ENCODE data around the gene ST3GAL6. TPM values are rescaled to one million over a fixed set of nuclear protein-coding genes. Genes with fewer than 3 reads are reported as not detected.

The ST3GAL6 gene
- total and polyA plus RNA-seq, 10 of the 15 experiments (the other 5 are each of a cell fraction or from before 2014, with no cell fraction given), result 19.5 to 41.2 (median 37.4) TPM

- TF ChIP-seq HCFC1 (IDR thresholded peaks at IDR 0.05; ENCODE audit: low read length) (no peak), TCF12 (IDR thresholded peaks at IDR 0.05; ENCODE audit: low read depth, low read length) (no peak), MAX (IDR thresholded peaks at IDR 0.05; ENCODE audit: low read depth, low read length) (no peak), PKNOX1 (IDR thresholded peaks at IDR 0.05) (0 out of 2 replicates have a peak, but pooled peaks have one; percentile 18), RUNX3 (IDR thresholded peaks at IDR 0.05; ENCODE audit: low read length) (peak; percentile 42; the same call in 1 of the 2 replicates), CHD4 (IDR thresholded peaks at IDR 0.05) (no peak), JUNB (IDR thresholded peaks at IDR 0.05) (peak; percentile 26; the same call in 1 of the 2 replicates), STAT3 (IDR thresholded peaks at IDR 0.05; ENCODE audit: low read depth, low read length) (no peak), PAX8 (IDR thresholded peaks at IDR 0.05) (no peak), E4F1 (IDR thresholded peaks at IDR 0.05; ENCODE audit: borderline replicate concordance, partially characterized antibody) (no peak), FOXK2 (IDR thresholded peaks at IDR 0.05) (no peak), CBX3 (IDR thresholded peaks at IDR 0.05; ENCODE audit: borderline replicate concordance, low read depth) (no peak), SMAD5 (IDR thresholded peaks at IDR 0.05; ENCODE audit: low read depth) (no peak), HDGF (IDR thresholded peaks at IDR 0.05) (peak; percentile 73; the same call in 1 of the 2 replicates), ZBTB33 (IDR thresholded peaks at IDR 0.05) (no peak)
Observed at GRCh38 chr3:98744283-98744682, 18.9 kb upstream of the ST3GAL6 start (continued).
